ENCODE data around the gene MTM1.

The MTM1 gene

DNA sequence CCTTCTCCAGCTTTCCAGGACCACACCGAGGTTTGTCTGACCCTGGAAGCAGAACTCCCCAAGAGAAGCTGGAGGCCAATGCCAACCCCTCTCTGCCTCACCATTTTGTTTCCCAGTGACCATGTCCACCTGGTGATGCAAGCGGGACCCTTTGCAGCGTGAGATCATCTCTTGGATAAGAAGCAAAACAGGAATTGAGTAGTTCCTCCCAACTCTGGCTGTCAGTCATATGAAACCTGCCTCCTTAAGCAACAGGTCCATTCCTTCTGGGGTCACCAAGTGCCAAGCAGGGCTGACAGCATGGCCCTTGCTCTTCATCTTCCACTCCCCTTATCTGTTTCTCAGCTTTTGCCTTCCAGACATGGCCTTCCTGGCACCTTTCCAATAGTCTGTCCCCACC lies 41.3 kb upstream of the MTM1 start:
- H2BK120ac ChIP-seq (ENCODE audit: low read depth, low read length): no peak overlapping the region
- no peak overlapping the region for H3K4me3 ChIP-seq (ENCODE audit: insufficient read depth in 1 of 2, low read depth in 1 of 2, low read length in 2 of 2)
- DNase-seq: no peak
- 91% methylated on average over 3 of the region's 3 CpGs for WGBS
- no peak overlapping the region for H2AK5ac ChIP-seq (ENCODE audit: low read length, severe bottlenecking)
- H3K9ac ChIP-seq (ENCODE audit: low read length): no peak overlapping the region
- no peak overlapping the region for H3K4me2 ChIP-seq (ENCODE audit: low read length, poor library complexity, severe bottlenecking)
- no peak overlapping the region for H2AFZ ChIP-seq (ENCODE audit: low read depth, low read length)
- no peak overlapping the region for H2BK5ac ChIP-seq (ENCODE audit: low read depth, low read length, poor library complexity, severe bottlenecking)
- H3K4me1 ChIP-seq (ENCODE audit: control insufficient read depth, insufficient read depth, low read depth, low read length): no peaks in the 10 kb centered on the region
- H4K8ac ChIP-seq (ENCODE audit: low read length): no peak overlapping the region
- no peak overlapping the region for H3K4ac ChIP-seq (ENCODE audit: low read depth in 1 of 2, low read length in 2 of 2)
- no peak overlapping the region for H2BK15ac ChIP-seq (ENCODE audit: low read depth, poor library complexity, severe bottlenecking)
- no peak overlapping the region for H3K23ac ChIP-seq (ENCODE audit: low read length in 2 of 2)
- no peaks in the 10 kb centered on the region for H3K36me3 ChIP-seq (ENCODE audit: control insufficient read depth in 1 of 2, insufficient read depth in 2 of 2, low read depth in 1 of 2, low read length in 2 of 2)
- peaks cover 0 to 13% of the 10 kb centered on the region in 2 experiments for H3K27me3 ChIP-seq (ENCODE audit: control insufficient read depth in 1 of 2, insufficient read depth in 1 of 2, low read length in 2 of 2)
- no peak overlapping the region for H4K91ac ChIP-seq (ENCODE audit: low read length)
- H3K14ac ChIP-seq (ENCODE audit: low read length in 2 of 2): no peak overlapping the region
- no peak overlapping the region for H3K27ac ChIP-seq (ENCODE audit: low read length, poor library complexity, severe bottlenecking)
- no peaks in the 10 kb centered on the region for H3K79me1 ChIP-seq (replicated peaks; ENCODE audit: low read length, poor library complexity, severe bottlenecking)
- no peak overlapping the region for H2BK12ac ChIP-seq (ENCODE audit: low read length in 2 of 2)
- no peak overlapping the region for H3K18ac ChIP-seq (ENCODE audit: low read depth in 1 of 2, low read length in 2 of 2)
- peaks cover 4% of the 10 kb centered on the region for H3K9me3 ChIP-seq (ENCODE audit: control insufficient read depth, low read length)

DNA sequence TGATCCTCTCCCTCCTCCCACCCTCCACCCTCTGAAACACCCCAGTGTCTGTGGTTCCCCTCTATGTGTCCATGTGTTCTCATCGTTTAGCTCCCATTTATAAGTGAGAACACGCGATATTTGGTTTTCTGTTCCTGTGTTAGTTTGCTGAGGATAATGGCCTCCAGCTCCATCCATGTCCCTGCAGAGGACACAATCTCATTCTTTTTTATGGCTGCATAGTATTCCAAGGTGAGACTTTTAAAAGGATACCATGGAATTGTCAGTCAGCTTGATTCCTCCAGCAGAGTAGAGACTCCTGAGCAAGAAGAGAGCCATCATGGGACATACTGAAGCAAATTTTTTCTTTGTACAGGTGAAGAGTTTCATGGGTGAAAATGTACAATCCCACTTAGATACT lies 38.8 kb upstream of the MTM1 start:
- H3K79me1 ChIP-seq (replicated peaks; ENCODE audit: low read length, poor library complexity, severe bottlenecking): no peaks in the 10 kb centered on the region
- H3K14ac ChIP-seq (ENCODE audit: low read length in 2 of 2): no peak overlapping the region
- no peak overlapping the region for H3K4me2 ChIP-seq (ENCODE audit: low read length, poor library complexity, severe bottlenecking)
- no peaks in the 10 kb centered on the region for H3K27me3 ChIP-seq (ENCODE audit: control insufficient read depth in 1 of 2, insufficient read depth in 1 of 2, low read length in 2 of 2)
- H2AK5ac ChIP-seq (ENCODE audit: low read length, severe bottlenecking): no peak overlapping the region
- no peak overlapping the region for H4K8ac ChIP-seq (ENCODE audit: low read length)
- H2BK5ac ChIP-seq (ENCODE audit: low read depth, low read length, poor library complexity, severe bottlenecking): no peak overlapping the region
- no peaks in the 10 kb centered on the region for H3K4me1 ChIP-seq (ENCODE audit: control insufficient read depth, insufficient read depth, low read depth, low read length)
- H2AFZ ChIP-seq (ENCODE audit: low read depth, low read length): no peak overlapping the region
- H2BK15ac ChIP-seq (ENCODE audit: low read depth, poor library complexity, severe bottlenecking): no peak overlapping the region
- no peak overlapping the region for H4K91ac ChIP-seq (ENCODE audit: low read length)
- H3K4ac ChIP-seq (ENCODE audit: low read depth in 1 of 2, low read length in 2 of 2): no peak overlapping the region
- WGBS: 100% methylated on average over 3 of the region's 3 CpGs
- H3K9ac ChIP-seq (ENCODE audit: low read length): no peak overlapping the region
- no peak overlapping the region for H3K4me3 ChIP-seq (ENCODE audit: insufficient read depth in 1 of 2, low read depth in 1 of 2, low read length in 2 of 2)
- no peaks in the 10 kb centered on the region for H3K36me3 ChIP-seq (ENCODE audit: control insufficient read depth in 1 of 2, insufficient read depth in 2 of 2, low read depth in 1 of 2, low read length in 2 of 2)
- H3K27ac ChIP-seq (ENCODE audit: low read length, poor library complexity, severe bottlenecking): no peak overlapping the region
- peaks cover 12% of the 10 kb centered on the region for H3K9me3 ChIP-seq (ENCODE audit: control insufficient read depth, low read length)
- H3K18ac ChIP-seq (ENCODE audit: low read depth in 1 of 2, low read length in 2 of 2): no peak overlapping the region
- no peak overlapping the region for H3K23ac ChIP-seq (ENCODE audit: low read length in 2 of 2)
- DNase-seq: no peak
- no peak overlapping the region for H2BK120ac ChIP-seq (ENCODE audit: low read depth, low read length)
- no peak overlapping the region for H2BK12ac ChIP-seq (ENCODE audit: low read length in 2 of 2)

- H2BK12ac ChIP-seq (ENCODE audit: low read length in 2 of 2): no peak overlapping the region
- WGBS: 90% methylated on average over 5 of the region's 7 CpGs
- no peak overlapping the region for H3K27ac ChIP-seq (ENCODE audit: low read length, poor library complexity, severe bottlenecking)
- no peak overlapping the region for H3K18ac ChIP-seq (ENCODE audit: low read depth in 1 of 2, low read length in 2 of 2)
- no peak overlapping the region for H2BK120ac ChIP-seq (ENCODE audit: low read depth, low read length)
- H3K9ac ChIP-seq (ENCODE audit: low read length): no peak overlapping the region
- H3K79me1 ChIP-seq (replicated peaks; ENCODE audit: low read length, poor library complexity, severe bottlenecking): no peaks in the 10 kb centered on the region
- no peak overlapping the region for H3K14ac ChIP-seq (ENCODE audit: low read length in 2 of 2)
- no peaks in the 10 kb centered on the region for H3K27me3 ChIP-seq (ENCODE audit: control insufficient read depth in 1 of 2, insufficient read depth in 1 of 2, low read length in 2 of 2)
- no peaks in the 10 kb centered on the region for H3K36me3 ChIP-seq (ENCODE audit: control insufficient read depth in 1 of 2, insufficient read depth in 2 of 2, low read depth in 1 of 2, low read length in 2 of 2)
- no peaks in the 10 kb centered on the region for H3K4me1 ChIP-seq (ENCODE audit: control insufficient read depth, insufficient read depth, low read depth, low read length)
- H4K8ac ChIP-seq (ENCODE audit: low read length): no peak overlapping the region
- no peak overlapping the region for H2BK5ac ChIP-seq (ENCODE audit: low read depth, low read length, poor library complexity, severe bottlenecking)
- H2BK15ac ChIP-seq (ENCODE audit: low read depth, poor library complexity, severe bottlenecking): no peak overlapping the region
- no peak overlapping the region for H3K4me2 ChIP-seq (ENCODE audit: low read length, poor library complexity, severe bottlenecking)
- H3K9me3 ChIP-seq (ENCODE audit: control insufficient read depth, low read length): peaks cover 24% of the 10 kb centered on the region
- no peak overlapping the region for H3K4me3 ChIP-seq (ENCODE audit: insufficient read depth in 1 of 2, low read depth in 1 of 2, low read length in 2 of 2)
- H3K4ac ChIP-seq (ENCODE audit: low read depth in 1 of 2, low read length in 2 of 2): no peak overlapping the region
- H2AFZ ChIP-seq (ENCODE audit: low read depth, low read length): no peak overlapping the region
- H3K23ac ChIP-seq (ENCODE audit: low read length in 2 of 2): no peak overlapping the region
- DNase-seq: no peak
- no peak overlapping the region for H4K91ac ChIP-seq (ENCODE audit: low read length)
- H2AK5ac ChIP-seq (ENCODE audit: low read length, severe bottlenecking): no peak overlapping the region
Observed at GRCh38 chrX:150530821-150531220, 37.6 kb upstream of the MTM1 start.

DNA sequence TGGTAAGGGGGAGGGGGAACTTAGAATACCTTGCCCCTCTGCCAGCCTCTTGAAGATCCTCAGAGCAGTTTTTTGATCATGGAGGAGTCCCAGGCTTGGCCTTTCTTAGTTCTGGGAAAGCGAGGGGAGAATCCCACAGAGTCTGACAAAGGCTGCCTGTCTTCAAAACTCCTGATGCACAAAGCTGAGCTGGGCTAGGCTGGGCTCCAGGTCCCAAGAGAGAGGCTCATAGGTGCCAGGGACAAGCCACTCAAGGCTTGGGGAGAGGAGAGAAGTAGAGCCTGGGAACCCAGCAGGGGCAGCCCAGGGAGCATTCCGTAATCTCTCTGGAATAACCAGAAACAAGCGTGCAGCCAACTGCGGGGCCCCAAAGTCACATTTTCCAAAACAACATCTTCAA lies 37.0 kb upstream of the MTM1 start:
- Histone ChIP-seq H3K4ac (ENCODE audit: low read depth in 1 of 2, low read length in 2 of 2) (no peak overlapping the region), H3K4me3 (ENCODE audit: insufficient read depth in 1 of 2, low read depth in 1 of 2, low read length in 2 of 2) (no peak overlapping the region), H2BK120ac (ENCODE audit: low read depth, low read length) (no peak overlapping the region), H3K27ac (ENCODE audit: low read length, poor library complexity, severe bottlenecking) (no peak overlapping the region), H2BK5ac (ENCODE audit: low read depth, low read length, poor library complexity, severe bottlenecking) (no peak overlapping the region), H3K36me3 (ENCODE audit: control insufficient read depth in 1 of 2, insufficient read depth in 2 of 2, low read depth in 1 of 2, low read length in 2 of 2) (no peaks in the 10 kb centered on the region), H3K18ac (ENCODE audit: low read depth in 1 of 2, low read length in 2 of 2) (no peak overlapping the region), H4K8ac (ENCODE audit: low read length) (no peak overlapping the region), H2AFZ (ENCODE audit: low read depth, low read length) (no peak overlapping the region), H4K91ac (ENCODE audit: low read length) (no peak overlapping the region), H3K23ac (ENCODE audit: low read length in 2 of 2) (no peak overlapping the region), H3K14ac (ENCODE audit: low read length in 2 of 2) (no peak overlapping the region), H2AK5ac (ENCODE audit: low read length, severe bottlenecking) (no peak overlapping the region), H3K27me3 (ENCODE audit: control insufficient read depth in 1 of 2, insufficient read depth in 1 of 2, low read length in 2 of 2) (no peaks in the 10 kb centered on the region), H3K4me1 (ENCODE audit: control insufficient read depth, insufficient read depth, low read depth, low read length) (no peaks in the 10 kb centered on the region), H2BK12ac (ENCODE audit: low read length in 2 of 2) (no peak overlapping the region), H3K9ac (ENCODE audit: low read length) (no peak overlapping the region), H3K9me3 (ENCODE audit: control insufficient read depth, low read length) (peaks cover 31% of the 10 kb centered on the region), H3K79me1 (replicated peaks; ENCODE audit: low read length, poor library complexity, severe bottlenecking) (no peaks in the 10 kb centered on the region), H2BK15ac (ENCODE audit: low read depth, poor library complexity, severe bottlenecking) (no peak overlapping the region), H3K4me2 (ENCODE audit: low read length, poor library complexity, severe bottlenecking) (no peak overlapping the region)
- no peak for DNase-seq
- WGBS: 100% methylated on average over 1 of the region's 4 CpGs
